ENCODE results near the gene IVNS1ABP. TPM values are rescaled to one million over a fixed set of nuclear protein-coding genes. Genes with fewer than 3 reads are reported as not detected.

IVNS1ABP gene
- total and polyA plus RNA-seq, 2 donors (not counting 3 experiments of a cell fraction or from before 2014, with no cell fraction given): 26.3 to 81.6 TPM

GRCh38 chr1:185297982-185298381 lies 19.1 kb downstream of the IVNS1ABP start:
- peaks cover 26 to 55% of the 10 kb centered on the region in 2 experiments for H3K36me3 ChIP-seq (ENCODE audit: control insufficient read depth in 2 of 2, extremely low read depth in 1 of 2, insufficient read depth in 2 of 2, low read length in 2 of 2)

More at GRCh38 chr1:185297982-185298381, 19.1 kb downstream of the IVNS1ABP start:
- no peak overlapping the region for H3K9ac ChIP-seq (replicated peaks; ENCODE audit: extremely low read depth, insufficient read depth, low read length)
- H2AFZ ChIP-seq (ENCODE audit: low read depth, low read length): no peak overlapping the region
- H3K27ac ChIP-seq (ENCODE audit: insufficient read depth, low read depth, low read length): no peak overlapping the region
- no peak overlapping the region for H3K4me3 ChIP-seq (replicated peaks in 1 of 3; ENCODE audit: insufficient read depth in 1 of 3, low read depth in 1 of 3, low read length in 3 of 3)
- no peaks in the 10 kb centered on the region for H3K9me1 ChIP-seq (replicated peaks; ENCODE audit: control insufficient read depth, extremely low read depth, insufficient read depth, low read length)
- no peaks in the 10 kb centered on the region for H4K20me1 ChIP-seq (replicated peaks; ENCODE audit: control insufficient read depth, extremely low read depth, insufficient read depth, low read length)
- H3K27me3 ChIP-seq (ENCODE audit: control insufficient read depth in 2 of 2, insufficient read depth in 2 of 2, low read length in 2 of 2): no peaks in the 10 kb centered on the region
- DNase-seq (ENCODE audit: low read depth, low spot score): no peak
- dilution Hi-C loops (cut with MboI; ENCODE audit: extremely low pct_ligation_motif_present, low sequenced_read_pairs) (no loop called here), intact Hi-C loops (cut with micrococcal nuclease) (loop anchor here (5.0 to 10.0 kb wide), 2 partner anchors 491 to 1057 kb away; no protein-coding TSS in a partner anchor)
- no TSS peak for BruUV-seq (replicated peaks)
- H3K79me2 ChIP-seq (ENCODE audit: control insufficient read depth, insufficient read depth, low read length): peaks cover 3% of the 10 kb centered on the region
- CTCF ChIA-PET: interaction anchor here (1.2 to 1.6 kb wide), 2 partner anchors 262 to 372 kb away, joined by 3 to 4 read pairs; no protein-coding TSS in a partner anchor
- H3K4me1 ChIP-seq (ENCODE audit: control insufficient read depth, extremely low read depth, insufficient read depth, low read length): no peaks in the 10 kb centered on the region
- POLR2A ChIA-PET: interaction anchor here (1.6 kb wide), 1 partner anchor 9 kb away, joined by 4 read pairs; no protein-coding TSS in a partner anchor
- no peak overlapping the region for H3K4me2 ChIP-seq (ENCODE audit: insufficient read depth, low read length)
- TF ChIP-seq MAX (IDR thresholded peaks at IDR 0.05; ENCODE audit: insufficient read depth, insufficient read length): no peak
- TF ChIP-seq MYC (IDR thresholded peaks at IDR 0.05; ENCODE audit: low read depth, low read length): no peak
- TF ChIP-seq POLR2AphosphoS5 (IDR thresholded peaks at IDR 0.05; ENCODE audit: insufficient read depth, low read depth, low read length): no peak
- no peak for TF ChIP-seq POLR2A (IDR thresholded peaks at IDR 0.05; ENCODE audit: low read depth, low read length)
- no peak for TF ChIP-seq JUN (IDR thresholded peaks at IDR 0.05; ENCODE audit: borderline replicate concordance, insufficient read depth, insufficient read length, low read depth)
- TF ChIP-seq FOS (IDR thresholded peaks at IDR 0.05; ENCODE audit: borderline replicate concordance, insufficient read depth, low read length): no peak
- no peak for TF ChIP-seq CTCF (IDR thresholded peaks at IDR 0.05; ENCODE audit: extremely low read depth in 1 of 2, insufficient read depth in 1 of 2, low read depth in 1 of 2, low read length in 2 of 2)
- no peak for TF ChIP-seq GATA2 (IDR thresholded peaks at IDR 0.05; ENCODE audit: insufficient read depth, insufficient read length, low read depth, low read length)
- no peak for TF ChIP-seq EZH2 (IDR thresholded peaks at IDR 0.05; ENCODE audit: borderline replicate concordance, low read depth, low read length, severe bottlenecking)
- no peaks in the 10 kb centered on the region for H3K9me3 ChIP-seq (replicated peaks; ENCODE audit: control insufficient read depth, insufficient read depth, low read length)
- no peak for FAIRE-seq

Data from endothelial cell of umbilical vein (primary cell).